Activated CD4-positive, CD25-positive, alpha-beta regulatory T cell treated with anti-CD3 and anti-CD28 coated beads, Interleukin-2, amount 50 U/mL, for 16 hours (primary cell): ENCODE results near the gene TGFBI.

Source experiments
- DNase-seq: peaks from one replicate; pipeline ENCODE4 v3.0.0-alpha.2; 2020; ENCODE audit warnings: low read depth, low spot score

Gene TGFBI

DNA sequence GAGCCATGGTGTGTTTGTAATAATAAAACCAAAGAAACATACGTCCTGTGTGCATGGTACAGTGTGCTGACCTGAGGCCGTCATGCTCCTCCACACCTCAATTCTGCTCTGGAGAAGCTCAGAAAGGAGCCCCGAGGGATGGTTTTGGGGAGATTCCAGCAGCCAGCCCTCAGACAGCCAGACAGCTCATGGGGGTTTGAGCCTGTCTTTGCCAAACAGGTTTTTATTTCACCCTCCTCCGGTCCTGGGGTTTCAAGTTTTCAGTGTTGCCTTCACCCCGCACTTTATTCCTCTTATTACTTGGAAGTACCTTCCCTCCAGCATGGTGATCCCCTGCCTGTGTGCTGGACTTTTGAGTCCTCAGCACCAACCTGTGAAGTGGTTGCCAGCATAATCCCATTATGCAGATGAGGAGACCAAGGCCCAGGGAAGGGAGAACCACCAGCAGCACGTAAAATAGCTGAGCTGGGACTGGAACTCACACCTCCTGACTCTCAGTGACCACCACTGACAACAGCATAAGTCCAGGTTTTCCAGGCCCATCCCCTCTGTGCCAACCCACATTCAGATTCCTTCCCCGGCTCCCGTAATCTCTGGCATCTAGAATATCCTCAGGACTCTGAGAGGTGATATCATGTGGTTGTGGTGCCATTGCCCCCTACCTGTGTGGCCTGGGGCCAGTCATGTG, 35.1 kb downstream of the TGFBI start:
- no peak for DNase-seq

DNA sequence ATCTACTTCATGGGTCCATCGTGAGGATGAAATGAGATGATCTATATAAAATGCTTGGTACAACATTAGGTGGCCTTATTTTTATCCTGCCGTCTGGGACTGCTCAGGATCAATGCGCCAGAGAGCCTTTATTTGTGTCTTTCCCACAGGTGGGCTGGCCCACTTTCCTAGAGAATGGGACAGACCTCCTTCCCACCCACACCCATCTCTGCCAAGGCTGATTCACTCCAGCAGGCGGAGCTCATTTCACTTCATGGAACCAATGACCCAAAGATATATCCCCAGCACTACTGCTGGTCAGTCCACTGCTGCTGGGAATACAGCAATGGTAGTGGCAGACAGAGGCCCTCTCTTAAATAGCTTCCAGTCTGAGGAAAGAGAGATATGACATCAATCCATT, 35.7 kb downstream of the TGFBI start:
- no peak for DNase-seq

DNA sequence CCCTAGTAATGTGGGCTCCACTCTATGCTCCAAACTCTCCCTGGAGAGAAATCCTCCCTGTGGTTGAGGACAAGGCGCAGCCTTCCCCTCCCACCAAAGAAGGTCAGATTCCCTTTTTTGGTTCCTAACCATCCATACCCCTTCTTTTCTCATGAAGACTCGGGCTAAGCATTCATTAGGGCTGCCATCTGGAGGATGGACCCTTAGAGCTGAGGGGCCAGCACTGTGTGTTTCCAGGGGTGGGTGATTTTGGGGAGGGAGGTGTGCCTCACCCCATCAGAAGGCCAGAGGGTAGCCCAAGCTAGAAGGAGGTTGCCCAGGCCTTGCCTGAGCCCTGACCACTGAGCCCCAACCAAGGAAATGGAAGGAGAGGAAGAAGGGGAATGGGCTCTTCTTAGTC, 36.8 kb downstream of the TGFBI start:
- no peak for DNase-seq

DNA sequence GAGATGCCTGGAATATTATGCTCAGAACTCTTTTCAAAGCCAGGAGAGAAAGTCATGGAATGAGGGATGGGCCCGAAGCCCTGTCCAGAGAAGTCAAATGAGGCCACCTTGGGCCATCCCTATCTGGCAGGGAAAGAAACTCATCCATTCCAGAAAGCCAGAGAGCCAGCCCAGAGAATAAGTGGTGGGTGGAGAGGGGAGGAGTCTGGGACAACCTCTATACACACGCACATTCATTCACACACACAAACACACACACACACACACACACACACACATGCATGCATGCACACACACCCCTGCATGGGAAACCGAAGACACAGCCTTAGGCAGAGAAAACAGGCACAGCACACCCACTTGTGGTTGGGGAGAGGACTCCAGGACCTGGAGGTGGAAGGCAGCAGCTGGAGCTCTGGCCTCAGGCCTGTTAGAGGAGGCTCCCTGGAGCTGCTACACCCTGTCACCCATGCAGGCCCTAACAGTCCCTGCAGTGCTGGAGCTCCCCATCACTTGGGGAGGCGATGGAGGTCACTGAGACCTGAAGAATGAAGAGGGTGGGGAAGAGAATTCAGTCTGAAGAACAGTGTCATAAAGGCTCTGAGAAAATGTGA, 38.0 kb downstream of the TGFBI start:
- no peak for DNase-seq

DNA sequence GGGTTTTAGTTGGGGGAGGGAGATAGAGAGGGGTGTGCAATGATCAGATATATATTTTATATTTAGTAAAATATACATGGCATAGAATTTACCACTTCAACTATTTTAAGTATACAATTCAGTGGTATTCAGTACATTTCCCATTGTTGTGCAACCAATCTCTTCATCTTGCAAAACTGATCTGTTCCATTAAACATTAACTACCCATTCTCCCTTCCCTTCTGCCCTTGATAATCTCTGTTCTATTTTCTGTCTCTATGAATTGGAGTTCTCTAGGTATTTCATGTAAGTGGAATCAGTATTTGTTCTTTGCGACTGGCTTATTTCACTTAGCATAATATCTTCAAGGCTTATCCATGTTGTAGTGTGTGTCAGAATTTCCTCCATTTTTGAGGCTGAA, 38.6 kb downstream of the TGFBI start:
- DNase-seq: no peak

DNA sequence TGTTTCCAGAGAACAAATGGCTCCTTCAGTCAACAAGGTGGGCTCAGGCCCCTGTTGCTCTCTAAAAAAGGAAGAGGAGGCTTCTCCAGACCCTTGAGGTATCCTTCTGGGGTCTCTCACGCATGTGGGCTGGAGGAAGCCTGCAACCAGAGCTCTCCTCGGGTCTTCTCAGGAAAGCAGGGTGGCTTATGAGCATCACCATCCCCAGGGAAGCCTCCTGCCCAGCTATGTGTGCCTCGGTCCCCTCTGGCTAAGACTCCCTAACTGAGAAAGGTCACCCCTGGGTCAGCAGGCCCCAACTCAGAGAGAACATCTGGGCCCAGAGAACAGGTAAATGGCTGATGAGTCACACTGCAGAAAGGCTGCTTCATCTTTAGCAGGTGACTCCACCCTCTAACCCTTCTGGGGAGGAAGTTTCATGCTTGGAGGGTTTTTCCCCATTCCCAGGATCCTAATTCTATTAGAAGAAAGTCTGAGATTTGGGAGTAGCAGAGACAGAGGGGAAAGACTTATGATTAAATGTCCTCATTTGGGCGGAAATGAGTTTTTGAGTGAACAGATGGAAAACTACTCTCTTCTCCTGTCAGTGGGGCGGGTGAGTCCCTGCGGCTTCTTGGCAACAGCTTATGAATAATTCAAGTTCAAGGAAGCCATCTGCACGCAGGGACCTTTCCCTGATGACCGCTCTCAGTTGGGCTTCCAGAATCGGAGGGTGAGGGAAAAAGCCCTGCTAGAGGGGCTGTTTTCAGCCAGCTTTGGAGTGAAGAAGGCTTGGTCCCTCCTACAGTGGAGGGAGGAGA, 41.9 kb downstream of the TGFBI start:
- DNase-seq: no peak

DNA sequence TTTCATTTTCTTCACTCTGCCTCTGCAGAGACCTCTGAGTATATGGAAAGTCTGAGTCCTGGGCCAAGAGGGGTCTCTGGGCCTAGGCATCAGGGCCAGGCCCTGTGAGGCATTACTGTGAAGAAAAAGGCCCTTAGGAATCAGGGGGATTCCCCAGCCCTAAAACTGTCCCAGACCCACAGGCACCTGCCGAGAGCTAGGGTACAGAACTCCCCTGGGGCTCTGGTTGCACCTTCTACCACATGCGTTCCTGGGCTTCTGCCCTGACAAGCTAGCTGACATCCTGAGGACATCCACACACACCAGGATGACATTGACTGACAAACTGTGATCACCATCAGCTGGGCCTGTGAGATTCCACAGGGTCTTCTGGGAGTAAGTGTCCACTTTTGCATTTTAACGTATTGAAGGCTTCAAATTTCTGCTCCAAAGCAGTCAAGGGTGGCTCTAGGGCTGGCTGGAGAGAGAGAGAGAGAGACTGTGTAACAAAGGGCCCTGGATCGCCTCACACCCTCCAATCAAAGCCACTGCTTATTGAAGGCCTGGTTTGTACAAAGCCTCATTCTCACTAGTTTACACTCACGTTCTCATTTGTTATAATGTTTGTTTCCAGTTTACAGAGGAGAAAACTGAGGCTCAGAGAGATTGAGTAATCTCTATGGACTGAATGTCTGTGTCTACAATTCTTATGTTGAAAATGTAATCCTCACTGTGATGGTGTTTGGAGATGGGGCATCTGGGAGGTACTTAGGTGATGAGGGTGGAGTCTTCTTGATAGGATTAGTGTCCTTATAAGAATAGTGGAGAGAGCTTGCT, 45.1 kb downstream of the TGFBI start:
- DNase-seq: no peak

DNA sequence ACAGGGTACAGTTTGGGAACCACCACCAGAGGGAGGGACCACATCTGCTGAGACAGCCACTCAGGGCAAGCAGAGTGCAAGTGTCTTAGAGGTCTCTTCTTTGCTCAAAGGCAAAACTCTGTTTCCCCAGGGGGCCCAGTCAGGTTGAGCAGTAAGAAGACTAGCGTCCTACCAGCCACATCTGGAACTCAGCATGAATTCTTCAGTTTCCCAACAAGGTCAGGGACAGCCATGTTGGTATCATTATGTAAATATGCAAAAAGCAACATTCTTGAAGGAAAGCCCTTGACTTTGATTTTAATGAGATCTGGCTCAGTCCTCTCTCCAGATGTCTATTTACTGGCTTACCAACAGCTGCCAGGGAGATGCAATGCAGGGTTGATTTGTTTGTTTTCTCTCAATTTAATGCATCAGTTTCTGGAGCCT, 46.7 kb downstream of the TGFBI start:
- no peak for DNase-seq

DNA sequence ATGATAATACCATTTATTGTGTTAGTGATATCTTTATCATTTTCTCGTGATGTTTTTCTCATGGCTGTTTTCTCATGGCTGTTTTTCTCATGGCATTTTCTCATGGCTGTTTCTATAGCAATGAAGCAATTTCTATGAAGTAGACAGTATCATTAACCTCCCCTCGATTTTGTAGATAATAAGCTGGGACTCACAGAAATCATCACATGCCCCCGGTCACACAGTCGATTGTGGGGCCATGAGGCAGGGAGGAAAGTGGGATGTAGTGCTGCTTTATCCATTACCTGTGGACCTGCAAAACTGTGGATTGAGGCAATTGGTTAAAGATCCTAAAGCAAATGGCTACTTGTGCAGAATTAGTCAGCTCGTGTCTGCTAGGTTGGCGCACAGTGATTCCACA, 47.3 kb downstream of the TGFBI start:
- DNase-seq: no peak

DNA sequence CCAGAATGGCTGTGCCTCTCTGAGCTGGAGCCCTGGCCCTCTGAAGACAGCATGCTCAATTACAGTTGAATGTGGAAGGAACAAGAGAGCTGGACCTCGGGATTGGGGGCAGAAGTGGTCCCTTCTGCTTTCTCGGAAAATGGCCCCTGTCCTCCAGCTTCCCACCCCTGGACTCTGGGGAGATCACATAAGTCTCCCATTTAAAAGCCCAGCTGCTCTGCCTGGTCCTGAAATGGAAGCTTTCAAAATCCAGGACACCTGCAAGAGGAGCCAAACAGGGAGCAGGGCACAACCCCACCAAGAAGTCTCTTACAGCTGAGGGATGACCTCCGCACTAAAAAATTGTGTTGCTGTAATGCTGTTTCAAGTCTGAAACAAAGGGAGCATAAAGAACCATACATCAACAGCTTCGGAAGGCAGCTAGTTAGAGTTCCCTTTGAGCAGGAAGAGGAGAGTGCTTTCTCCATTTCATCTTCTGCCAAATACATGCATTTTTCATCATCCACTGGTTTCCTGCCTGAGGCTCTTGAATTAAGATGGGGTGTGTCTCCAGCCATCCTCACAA, 48.2 kb downstream of the TGFBI start:
- no peak for DNase-seq

DNA sequence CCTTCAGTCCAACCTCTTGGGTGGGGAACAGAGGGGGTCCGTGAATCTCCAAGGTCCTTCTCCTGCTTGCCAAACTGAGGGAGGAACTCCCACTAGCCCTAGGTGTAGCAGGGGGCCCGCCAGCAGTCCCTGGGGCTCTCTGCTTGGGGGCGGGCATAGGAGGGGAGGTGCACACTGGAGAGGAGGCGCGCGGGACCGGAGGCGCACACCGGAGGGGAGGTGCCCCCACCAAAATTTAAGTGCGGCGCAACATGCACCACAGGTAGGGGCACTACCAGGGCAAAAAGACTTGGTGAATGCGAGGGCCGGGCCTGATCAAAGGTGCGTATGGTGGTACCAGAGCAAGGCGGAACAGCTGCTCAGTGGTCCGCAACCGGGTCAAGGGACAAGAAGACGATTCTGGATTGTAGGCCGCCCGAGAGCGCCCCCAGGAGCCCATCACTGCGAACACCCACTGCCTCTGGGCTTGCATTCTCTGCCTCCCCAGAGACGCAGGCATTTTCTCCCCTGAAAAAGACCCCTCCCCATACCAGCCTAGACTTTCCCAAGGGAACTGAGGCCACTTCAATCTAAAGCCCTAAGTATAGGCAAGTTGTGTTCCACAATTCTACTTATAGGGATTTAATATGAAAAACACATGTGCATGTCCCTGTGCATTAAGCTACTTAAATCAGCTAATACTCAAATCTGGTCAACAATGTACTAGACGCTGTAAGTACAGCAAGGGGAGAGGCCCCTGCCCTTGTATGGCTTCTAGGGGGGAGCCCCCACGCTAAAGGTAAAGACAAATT, 50.6 kb downstream of the TGFBI start:
- no peak for DNase-seq

DNA sequence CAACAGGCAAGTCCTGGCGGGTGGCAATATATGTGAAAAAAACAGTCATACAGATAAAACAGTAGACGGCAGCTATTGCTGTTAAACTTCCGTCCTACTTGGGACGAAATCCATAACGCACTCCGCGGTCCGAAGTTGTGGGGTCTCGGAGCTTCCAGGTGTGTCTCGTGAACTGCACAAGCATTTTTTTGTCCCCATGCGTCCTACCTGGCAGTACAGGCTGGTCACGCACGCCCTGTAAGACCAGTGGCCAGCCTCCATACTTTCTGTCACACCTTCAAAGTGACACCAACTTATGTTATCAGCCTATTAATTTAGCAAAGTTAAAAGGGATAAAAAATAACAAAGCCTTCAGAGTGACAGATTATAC, 51.3 kb downstream of the TGFBI start:
- no peak for DNase-seq

DNA sequence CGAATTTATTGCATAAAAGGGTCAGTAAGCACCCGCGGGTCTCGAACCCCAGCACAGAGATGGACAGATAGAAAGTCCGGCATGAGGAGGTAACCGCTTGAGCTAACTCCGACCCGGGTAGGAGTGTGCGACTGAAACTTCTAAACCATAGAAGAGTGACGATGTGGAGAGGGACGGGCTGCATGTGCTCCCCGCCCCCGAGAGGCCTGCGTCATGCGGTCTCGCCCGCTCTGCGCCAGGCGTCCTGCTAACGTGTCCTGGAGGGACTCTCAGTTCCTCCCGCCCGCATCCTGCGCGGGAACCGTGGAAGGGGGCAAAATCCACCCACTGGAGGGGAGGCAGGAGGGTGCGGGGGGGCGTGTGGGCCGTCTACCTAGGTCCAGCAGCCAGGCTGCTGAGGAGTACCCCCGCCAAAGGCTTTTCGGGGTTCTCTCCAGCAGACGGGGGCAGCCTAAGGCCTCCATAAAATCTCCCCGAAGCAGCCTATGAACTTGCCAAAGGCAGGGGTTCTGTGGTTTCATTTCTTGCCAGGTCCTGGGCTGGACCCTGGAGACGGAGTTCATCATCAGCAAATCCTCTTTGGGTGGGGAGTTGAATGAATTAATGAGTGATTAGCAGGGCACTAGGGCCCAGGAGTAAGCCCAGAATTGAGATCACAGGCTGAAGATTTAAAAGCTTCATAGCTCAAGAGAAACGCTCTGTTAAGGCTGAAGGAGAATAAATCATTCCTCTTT, 51.9 kb downstream of the TGFBI start:
- no peak for DNase-seq

DNA sequence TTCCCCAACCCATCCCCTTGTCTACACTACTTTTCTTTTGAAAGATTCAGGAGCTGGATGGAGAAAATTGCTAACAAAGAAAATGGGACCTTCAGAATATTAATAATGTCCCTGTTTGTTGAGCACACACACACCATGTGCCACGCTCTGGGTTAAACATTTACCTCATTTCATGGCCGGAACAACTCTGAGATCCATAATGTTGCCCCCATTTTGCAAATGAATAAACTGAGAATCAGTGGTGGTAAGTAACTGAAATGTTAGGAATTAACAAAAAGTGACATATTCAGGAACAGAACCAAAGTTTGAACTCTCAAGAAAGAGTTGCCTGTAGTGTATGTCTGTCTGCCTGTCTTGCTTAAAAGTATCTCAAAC, 52.4 kb downstream of the TGFBI start:
- DNase-seq: no peak

DNA sequence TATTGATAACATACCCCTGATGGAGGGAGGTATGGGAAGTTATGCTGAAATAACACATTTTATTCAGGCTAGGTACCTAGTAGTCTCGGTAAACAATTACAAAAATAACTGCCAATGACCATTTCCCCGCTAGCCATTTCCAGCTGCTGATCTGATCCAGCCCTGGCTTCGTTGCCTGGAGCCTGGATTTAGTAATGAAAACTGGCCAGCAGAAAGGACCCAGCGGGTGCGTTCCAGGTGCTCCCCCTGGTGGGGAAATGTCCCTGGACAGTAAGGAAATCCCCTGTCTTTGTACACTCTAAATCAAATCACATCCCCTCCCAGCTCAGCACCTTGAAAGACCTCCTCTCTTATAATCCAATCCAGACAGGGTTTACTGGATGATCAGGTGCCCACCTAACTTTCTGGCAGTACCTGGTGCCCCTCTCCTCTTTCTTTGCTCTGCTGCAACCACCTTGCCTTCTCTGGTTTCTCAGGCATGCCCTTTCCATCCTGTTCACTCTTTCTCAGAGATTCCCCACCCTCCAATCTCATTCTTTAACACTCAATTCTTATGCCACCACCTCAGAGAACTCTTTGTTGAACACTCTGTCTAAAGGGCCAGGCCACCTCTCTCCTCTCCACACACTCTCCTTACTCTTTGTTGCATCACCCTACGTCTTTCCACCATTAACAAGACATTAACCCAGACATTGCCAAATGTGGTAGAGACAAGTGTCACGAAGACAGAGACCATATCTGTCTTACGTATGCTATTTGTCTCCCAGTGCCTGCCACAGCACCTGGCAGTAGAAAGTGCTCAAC, 53.8 kb downstream of the TGFBI start:
- peak; percentile 10 for DNase-seq

DNA sequence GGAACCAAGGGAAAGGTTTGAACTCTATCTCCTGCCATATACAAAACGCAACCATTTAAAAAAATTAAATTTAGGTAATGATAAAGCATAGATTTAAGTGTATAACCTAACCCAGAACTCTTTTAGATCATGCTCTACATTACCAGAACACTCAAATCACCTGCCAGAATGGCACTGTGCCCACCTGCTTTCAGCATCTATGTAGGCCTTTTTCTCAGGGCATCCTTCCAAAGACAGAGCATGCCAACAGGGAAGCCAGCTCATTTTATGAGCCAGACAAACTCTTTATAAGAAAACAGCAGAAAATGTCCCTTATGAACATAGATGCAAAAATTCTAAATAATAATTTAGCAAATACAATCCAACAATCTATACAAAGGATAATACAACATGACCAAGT, 55.9 kb downstream of the TGFBI start:
- no peak for DNase-seq

DNA sequence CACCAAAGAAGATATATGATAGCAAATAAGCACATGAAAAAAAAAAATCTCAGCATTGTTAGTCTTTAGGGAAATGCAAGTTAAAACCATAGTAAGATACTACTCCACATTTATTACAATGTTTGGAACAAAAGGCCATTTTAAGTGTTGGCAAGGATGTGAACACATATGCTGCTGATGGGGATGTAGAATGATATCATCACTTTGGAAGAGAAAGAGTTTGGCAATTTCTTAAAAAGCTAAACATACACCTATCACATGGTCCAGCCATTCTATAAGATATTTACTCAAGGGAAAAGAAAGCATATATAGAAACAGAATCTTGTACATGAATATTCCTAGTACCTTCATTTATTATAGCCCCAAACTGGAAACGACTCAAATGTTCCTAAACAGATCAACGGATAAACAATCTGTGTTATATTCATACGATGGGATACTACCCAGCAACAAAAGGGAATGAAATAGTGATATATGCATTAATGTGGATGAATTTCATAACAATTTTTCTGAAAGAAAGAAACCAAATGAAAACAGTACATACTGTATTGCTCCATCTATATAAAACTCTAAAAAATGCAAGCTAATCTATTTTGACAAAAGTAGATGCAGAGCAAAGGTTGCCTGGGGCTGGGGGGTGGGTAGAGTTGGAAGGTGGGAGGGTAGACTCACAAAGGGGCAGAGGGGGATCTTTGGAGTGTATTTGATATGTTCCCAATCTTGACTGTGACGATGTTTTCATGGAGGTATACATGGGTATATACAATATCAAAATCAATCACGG, 58.2 kb downstream of the TGFBI start:
- no peak for DNase-seq

DNA sequence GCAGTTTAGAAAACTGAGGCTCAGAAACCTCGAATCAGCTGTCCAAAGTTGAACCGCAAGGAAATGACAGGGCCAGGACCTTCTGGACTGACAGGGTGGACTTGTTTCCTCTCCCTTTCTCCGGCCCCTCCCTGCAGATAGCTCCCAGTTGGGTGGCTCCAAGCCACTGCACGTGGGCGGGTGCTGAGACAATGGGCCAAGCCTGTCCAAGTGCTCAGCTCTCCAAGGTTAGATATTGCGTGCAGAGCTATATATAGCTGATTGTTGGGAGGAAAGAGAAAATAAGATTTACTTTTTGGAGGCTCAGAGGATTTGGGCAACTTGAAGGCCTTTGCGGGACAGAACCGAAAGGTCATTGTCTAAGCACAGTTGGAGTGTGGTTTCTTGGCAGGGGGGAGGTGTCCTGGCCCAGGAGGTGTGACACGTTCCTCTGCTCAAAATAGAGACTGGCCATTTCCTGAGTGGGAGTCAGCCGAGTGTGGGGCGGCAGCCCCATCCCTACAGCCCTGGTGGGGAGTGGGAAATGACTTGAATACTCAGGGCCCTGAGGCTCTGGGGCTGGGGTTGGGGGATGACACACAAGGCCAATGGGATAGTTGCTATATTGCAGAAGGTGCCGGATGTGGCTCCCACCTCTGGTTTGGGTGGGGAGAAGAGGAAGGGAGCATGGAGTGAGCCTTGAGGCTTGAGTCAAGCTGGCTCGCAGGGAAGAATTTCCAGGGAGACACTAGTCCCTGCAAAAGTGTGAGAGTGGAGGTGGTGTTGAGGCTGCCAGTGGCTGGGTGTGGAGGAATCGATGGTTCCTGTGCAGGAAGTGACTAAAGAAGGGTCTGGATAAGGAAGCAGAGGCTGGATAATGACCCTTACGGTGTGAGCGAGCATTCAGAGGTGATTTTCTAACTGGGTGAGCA, 59.4 kb downstream of the TGFBI start:
- no peak for DNase-seq
